Upper lobe of left lung (tissue), 6 donors: Measurements from ENCODE around the gene WEE1. TPM values are rescaled to one million over a fixed set of nuclear protein-coding genes. Genes with fewer than 3 reads are reported as not detected.

Source experiments
- ATAC-seq, 2 donors: fragments of 200-7000 bp; cut with Tn5 transposase; one replicate each; pipeline ENCODE4 v1.9.1; 2022; ENCODE audit warnings: mild to moderate bottlenecking in 2 of 2, moderate library complexity in 2 of 2; ENCODE audit not compliant: low FRiP score in 2 of 2
- DNase-seq, 2 donors: peaks; one replicate each; pipeline ENCODE4 v3.0.0-alpha.2; 2019 to 2020
- H3K27ac ChIP-seq, 4 donors: fragments of 200-600 bp; sonication (generic); one replicate each; pipeline ENCODE4 v1.5.1; 2016 to 2019
- H3K27me3 ChIP-seq, 4 donors: fragments of 200-600 bp; sonication (generic); one replicate each; pipeline ENCODE4 v1.5.1; 2017 to 2019
- H3K36me3 ChIP-seq, 4 donors: fragments of 200-600 bp; sonication (generic); one replicate each; pipeline ENCODE4 v1.5.1; 2016 to 2019
- H3K4me1 ChIP-seq, 4 donors: fragments of 200-600 bp; sonication (generic); one replicate each; pipeline ENCODE4 v1.5.1; 2018 to 2019
- H3K4me3 ChIP-seq, 4 donors: fragments of 200-600 bp; sonication (generic); one replicate each; pipeline ENCODE4 v1.5.1; 2017 to 2019; ENCODE audit warnings: mild to moderate bottlenecking in 2 of 4, moderate library complexity in 1 of 4
- H3K9me3 ChIP-seq, 4 donors: fragments of 200-600 bp; sonication (generic); one replicate each; pipeline ENCODE4 v1.5.1; 2018 to 2019
- EP300 ChIP-seq, 4 donors: sonication (generic); formaldehyde crosslinking; IDR thresholded peaks; one replicate each; pipeline ENCODE4 v1.5.1; 2017; ENCODE audit warnings: antibody characterized with exemption in 4 of 4, control low read depth in 2 of 4
- POLR2A ChIP-seq, 4 donors: fragments of 450-650 bp; IDR thresholded peaks; one replicate each; pipeline ENCODE4 v1.5.1; 2016 to 2017; ENCODE audit warnings: antibody characterized with exemption in 4 of 4, mild to moderate bottlenecking in 2 of 4
- POLR2AphosphoS5 ChIP-seq, 2 donors: sonication (generic); formaldehyde crosslinking; IDR thresholded peaks; one replicate each; pipeline ENCODE4 v1.5.1; 2017; ENCODE audit warnings: antibody characterized with exemption in 2 of 2
- WGBS, 2 donors: methylation state at CpG; one replicate each; pipeline ENCODE4 v1.1.5; 2017 to 2018; 5-methylcytosine and 5-hydroxymethylcytosine counted together
- total RNA-seq, 6 donors: library from RNA; depleted of rRNA in 4 of 6; stranded (reverse); fragments of >200 nt in 4 of 6; gene quantifications; one replicate each; pipeline versions ENCODE4 v1.1.0 to v1.2.1, GENCODE V29; 2016 to 2021
- TF ChIP-seq, protein P1 (sequence below), 6 experiments: fragments of 450-650 bp in 4 of 6; fragments of 200-600 bp in 2 of 6; sonication (generic) in 2 of 6; IDR thresholded peaks; one replicate each; pipeline ENCODE4 v1.5.1; 2016 to 2019; ENCODE audit warnings: antibody characterized with exemption in 6 of 6
- donor health status: DM: no; HTN: no; CAD: no; lungs with moderate emphysema.
- donor health status: DM: no; HTN: yes; CAD: no; lungs with severe emphysema.

The WEE1 gene
- total RNA-seq, 6 donors from 2014 or later = 9.2 to 47.1 (median 13.4) TPM

DNA sequence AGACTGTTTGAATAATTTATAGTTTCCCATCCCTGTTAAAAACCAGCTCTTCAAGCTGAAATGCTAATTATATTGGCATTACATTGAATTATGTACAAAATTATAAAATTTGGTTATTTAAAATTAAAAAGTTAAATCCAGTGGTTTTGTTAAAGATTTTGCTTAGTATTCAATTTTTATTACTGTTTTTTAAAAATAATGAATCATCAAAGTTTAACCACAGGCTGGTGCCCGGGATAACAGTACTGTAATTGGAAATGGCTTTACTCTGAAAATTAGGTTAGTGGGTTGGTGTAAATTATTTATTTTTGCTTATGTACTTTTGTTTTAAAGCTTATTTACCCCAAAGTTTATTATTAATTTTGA is 45.4 kb upstream of the WEE1 start:
- peaks cover 6 to 20% (median 14%) of the 10 kb centered on the region in 4 donors for H3K4me1 ChIP-seq

GRCh38 chr11:9528573-9529333 is 44.7 kb upstream of the WEE1 start:
- Histone ChIP-seq H3K27me3 (no peaks in the 10 kb centered on the region), H3K27ac (peak overlapping the region in 1 of 4 donors; percentile 5), H3K9me3 (no peaks in the 10 kb centered on the region), H3K36me3 (peaks cover 0 to 20% (median 8%) of the 10 kb centered on the region in 4 donors), H3K4me3 (no peak overlapping the region), H3K4me1 (peaks cover 6 to 20% (median 14%) of the 10 kb centered on the region in 4 donors)
- no peak for ATAC-seq
- TF ChIP-seq, protein P1, sequence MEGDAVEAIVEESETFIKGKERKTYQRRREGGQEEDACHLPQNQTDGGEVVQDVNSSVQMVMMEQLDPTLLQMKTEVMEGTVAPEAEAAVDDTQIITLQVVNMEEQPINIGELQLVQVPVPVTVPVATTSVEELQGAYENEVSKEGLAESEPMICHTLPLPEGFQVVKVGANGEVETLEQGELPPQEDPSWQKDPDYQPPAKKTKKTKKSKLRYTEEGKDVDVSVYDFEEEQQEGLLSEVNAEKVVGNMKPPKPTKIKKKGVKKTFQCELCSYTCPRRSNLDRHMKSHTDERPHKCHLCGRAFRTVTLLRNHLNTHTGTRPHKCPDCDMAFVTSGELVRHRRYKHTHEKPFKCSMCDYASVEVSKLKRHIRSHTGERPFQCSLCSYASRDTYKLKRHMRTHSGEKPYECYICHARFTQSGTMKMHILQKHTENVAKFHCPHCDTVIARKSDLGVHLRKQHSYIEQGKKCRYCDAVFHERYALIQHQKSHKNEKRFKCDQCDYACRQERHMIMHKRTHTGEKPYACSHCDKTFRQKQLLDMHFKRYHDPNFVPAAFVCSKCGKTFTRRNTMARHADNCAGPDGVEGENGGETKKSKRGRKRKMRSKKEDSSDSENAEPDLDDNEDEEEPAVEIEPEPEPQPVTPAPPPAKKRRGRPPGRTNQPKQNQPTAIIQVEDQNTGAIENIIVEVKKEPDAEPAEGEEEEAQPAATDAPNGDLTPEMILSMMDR (IDR thresholded peaks at IDR 0.05) = no peak
- TF ChIP-seq POLR2AphosphoS5 (IDR thresholded peaks at IDR 0.05) (no peak), POLR2A (IDR thresholded peaks at IDR 0.05) (no peak), EP300 (IDR thresholded peaks at IDR 0.05) (no peak)
- WGBS, 2 donors = 72 to 83% methylated on average over 12 of the region's 12 CpGs
- no peak for DNase-seq

More for the DNA sequence above, 45.4 kb upstream of the WEE1 start:
- no peak for DNase-seq
- Histone ChIP-seq H3K36me3 (peaks cover 0 to 20% (median 8%) of the 10 kb centered on the region in 4 donors), H3K9me3 (no peaks in the 10 kb centered on the region), H3K27ac (peak overlapping the region in 1 of 4 donors; percentile 40), H3K4me3 (no peak overlapping the region), H3K27me3 (no peaks in the 10 kb centered on the region)
- TF ChIP-seq, protein P1 (IDR thresholded peaks at IDR 0.05) = no peak
- TF ChIP-seq POLR2A (IDR thresholded peaks at IDR 0.05) (no peak), POLR2AphosphoS5 (IDR thresholded peaks at IDR 0.05) (no peak), EP300 (IDR thresholded peaks at IDR 0.05) (no peak)
- 91 to 97% methylated on average over 1 of the region's 1 CpG for WGBS, 2 donors
- ATAC-seq = no peak

- peak in 1 of 2 donors; percentile 48 for ATAC-seq
- H3K4me1 ChIP-seq = peaks cover 6 to 20% (median 14%) of the 10 kb centered on the region in 4 donors
- H3K36me3 ChIP-seq = peaks cover 0 to 20% (median 8%) of the 10 kb centered on the region in 4 donors
- no peaks in the 10 kb centered on the region for H3K9me3 ChIP-seq
- TF ChIP-seq POLR2A (IDR thresholded peaks at IDR 0.05) (no peak), POLR2AphosphoS5 (IDR thresholded peaks at IDR 0.05) (no peak), EP300 (IDR thresholded peaks at IDR 0.05) (no peak)
- TF ChIP-seq, protein P1 (IDR thresholded peaks at IDR 0.05) = no peak
- 66% methylated on average over 3 of the region's 3 CpGs; no CpG with 5 or more reads in 1 of the 2 donors for WGBS, 2 donors
- no peak overlapping the region for H3K4me3 ChIP-seq
- no peaks in the 10 kb centered on the region for H3K27me3 ChIP-seq
- peak in 1 of 2 donors; percentile 42 for DNase-seq
- H3K27ac ChIP-seq = peak overlapping the region in 1 of 4 donors; percentile 5
These were observed 44.2 kb upstream of the WEE1 start for GRCh38 chr11:9529334-9529650.

DNA sequence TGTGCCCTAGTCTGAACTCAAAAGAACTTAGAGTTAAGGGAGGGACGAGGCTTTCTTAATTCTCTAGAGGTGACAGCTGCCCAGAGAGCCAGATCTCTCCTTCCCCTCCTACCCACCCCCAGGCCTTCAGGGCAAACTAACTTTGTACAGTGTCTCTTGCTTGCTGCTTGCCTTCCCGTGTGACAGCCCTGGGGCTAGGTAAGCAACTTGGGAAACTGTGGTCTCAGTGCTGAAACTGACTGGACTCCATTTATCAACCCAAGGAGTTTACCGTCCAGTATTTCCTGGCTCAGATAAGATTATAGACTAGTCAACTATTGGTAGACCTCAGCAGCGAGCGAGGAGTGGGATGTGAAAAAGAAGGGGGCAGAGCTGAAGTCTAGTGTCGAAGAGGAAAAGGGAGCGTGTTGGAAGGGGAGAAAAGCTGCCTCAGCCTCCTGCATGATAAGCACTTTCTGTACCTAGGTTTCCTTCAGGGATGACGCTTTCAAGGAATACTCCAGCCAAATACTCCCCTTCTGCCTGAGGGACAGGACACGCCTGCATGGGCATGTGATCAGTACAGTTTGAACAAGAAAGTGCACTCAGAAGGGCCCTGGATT is 43.3 kb upstream of the WEE1 start:
- Histone ChIP-seq H3K27ac (no peak overlapping the region), H3K36me3 (peaks cover 0 to 17% (median 6%) of the 10 kb centered on the region in 4 donors), H3K4me1 (peaks cover 6 to 20% (median 16%) of the 10 kb centered on the region in 4 donors), H3K27me3 (no peaks in the 10 kb centered on the region), H3K4me3 (no peak overlapping the region), H3K9me3 (no peaks in the 10 kb centered on the region)
- ATAC-seq (peak in 1 of 2 donors; percentile 4), DNase-seq (peak in 1 of 2 donors; percentile 22)
- TF ChIP-seq POLR2A (IDR thresholded peaks at IDR 0.05) (no peak), POLR2AphosphoS5 (IDR thresholded peaks at IDR 0.05) (no peak), EP300 (IDR thresholded peaks at IDR 0.05) (no peak)
- TF ChIP-seq, protein P1 (IDR thresholded peaks at IDR 0.05) = no peak
- 82 to 84% methylated on average over 9 of the region's 9 CpGs for WGBS, 2 donors
